GM18511 (cell line): ENCODE results near the gene ARHGAP29.
"Not testable (repeated sequence)": the region's sequence is repeated elsewhere in the genome, so short reads cannot be mapped to it uniquely, and the experiment has no call there.

Source experiments
- ATAC-seq: cut with Tn5 transposase; IDR thresholded peaks from one replicate; pipeline ENCODE4 v1.9.1; 2021; ENCODE audit warnings: mild to moderate bottlenecking, moderate library complexity; ENCODE audit not compliant: unreplicated experiment

The ARHGAP29 gene

GRCh38 chr1:94182191-94182590 lies 55.2 kb downstream of the ARHGAP29 start:
- no peak for ATAC-seq

DNA sequence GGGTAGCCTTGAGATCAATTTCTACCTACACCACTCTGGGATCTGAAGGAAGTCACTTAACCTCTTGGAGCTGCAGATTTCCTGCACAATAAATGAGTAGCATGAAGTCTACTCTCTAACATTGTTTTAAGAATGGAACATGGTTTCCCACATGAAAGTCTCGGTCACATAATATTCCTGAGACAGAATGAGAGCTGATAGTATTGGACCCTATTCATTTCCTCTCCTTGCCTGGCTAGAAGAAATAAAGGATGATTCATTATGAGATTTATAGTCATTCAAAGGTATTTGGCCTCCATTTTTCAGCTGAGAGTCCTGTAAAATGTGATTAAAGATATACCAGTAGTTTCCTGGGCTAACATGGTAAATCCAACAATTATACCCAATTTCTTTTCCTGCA lies 56.7 kb downstream of the ARHGAP29 start:
- no peak for ATAC-seq

DNA sequence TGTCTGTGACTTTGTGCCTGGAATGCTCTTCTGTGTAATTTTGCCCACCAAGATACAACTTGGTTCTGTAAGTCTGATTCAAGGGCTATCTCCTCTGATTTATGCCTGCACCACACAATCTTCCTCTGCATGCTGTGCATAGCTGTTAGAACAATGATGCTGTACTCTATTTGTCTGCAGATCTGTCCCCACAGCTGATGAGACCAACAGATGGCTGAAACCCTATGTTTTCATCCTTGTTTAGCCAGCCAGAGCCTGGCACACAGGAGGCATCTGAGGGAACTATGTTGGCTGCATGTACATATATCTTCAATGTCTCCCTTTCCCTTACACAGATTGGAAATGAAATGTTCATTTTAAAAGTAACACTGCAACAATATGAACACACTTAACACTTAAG lies 58.5 kb downstream of the ARHGAP29 start:
- no peak for ATAC-seq

DNA sequence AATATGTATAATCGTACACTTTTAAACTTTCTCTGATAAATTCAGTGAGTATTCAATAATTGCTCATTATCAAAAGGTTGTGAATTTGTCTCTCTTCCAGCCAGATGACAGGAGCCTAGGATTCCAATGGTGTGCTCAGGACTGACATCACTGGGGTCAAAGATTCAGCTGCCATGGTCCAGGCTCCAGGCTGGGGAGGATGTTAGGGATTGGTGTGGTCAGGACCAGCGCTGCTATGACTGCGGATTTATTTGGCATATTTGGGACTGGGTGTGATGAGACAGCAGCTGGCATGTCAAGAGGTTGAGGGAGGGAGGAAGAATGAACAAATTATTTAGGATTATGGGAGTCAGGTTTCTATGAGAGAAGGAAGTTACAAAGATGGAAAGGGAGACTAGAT lies 68.3 kb downstream of the ARHGAP29 start:
- no peak for ATAC-seq

DNA sequence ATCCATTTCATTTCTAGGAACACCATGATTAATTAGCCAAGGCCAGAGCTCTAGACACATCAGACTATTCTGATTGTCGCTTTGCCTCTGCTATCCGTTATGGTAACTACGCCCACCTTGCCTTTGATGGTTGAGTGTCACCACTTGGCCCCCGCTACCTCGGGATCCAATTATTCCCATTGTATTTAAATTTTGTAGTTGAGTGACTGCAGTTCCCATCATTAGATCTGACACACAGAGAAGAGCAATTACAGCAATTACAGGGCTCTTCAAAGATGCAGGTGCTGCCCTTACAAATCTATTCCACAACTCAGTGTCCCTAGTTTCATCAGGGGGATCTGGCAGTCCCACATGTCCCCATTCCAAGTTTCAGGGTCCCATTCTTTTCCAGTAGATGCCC lies 71.5 kb downstream of the ARHGAP29 start:
- no peak for ATAC-seq

DNA sequence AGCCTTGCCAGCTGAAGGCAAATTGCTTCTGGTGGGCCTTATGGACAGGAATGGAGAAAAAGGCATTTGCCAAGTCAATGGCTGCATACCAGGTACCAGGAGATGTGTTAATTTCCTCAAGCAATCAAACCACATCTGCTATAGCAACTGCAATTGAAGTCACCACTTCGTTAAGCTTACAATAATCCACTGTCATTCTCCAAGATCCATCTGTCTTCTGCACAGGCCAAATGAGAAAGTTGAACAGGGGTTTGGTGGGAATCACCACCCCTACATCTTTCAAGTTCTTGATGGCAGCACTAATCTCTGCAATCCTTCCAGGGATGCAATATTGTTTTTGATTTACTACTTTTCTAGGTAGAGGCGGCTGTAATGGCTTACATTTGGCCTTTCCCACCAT lies 72.5 kb downstream of the ARHGAP29 start:
- not testable (repeated sequence) for ATAC-seq

- not testable (repeated sequence) for ATAC-seq
These were observed 73.3 kb downstream of the ARHGAP29 start for GRCh38 chr1:94164121-94164520.

DNA sequence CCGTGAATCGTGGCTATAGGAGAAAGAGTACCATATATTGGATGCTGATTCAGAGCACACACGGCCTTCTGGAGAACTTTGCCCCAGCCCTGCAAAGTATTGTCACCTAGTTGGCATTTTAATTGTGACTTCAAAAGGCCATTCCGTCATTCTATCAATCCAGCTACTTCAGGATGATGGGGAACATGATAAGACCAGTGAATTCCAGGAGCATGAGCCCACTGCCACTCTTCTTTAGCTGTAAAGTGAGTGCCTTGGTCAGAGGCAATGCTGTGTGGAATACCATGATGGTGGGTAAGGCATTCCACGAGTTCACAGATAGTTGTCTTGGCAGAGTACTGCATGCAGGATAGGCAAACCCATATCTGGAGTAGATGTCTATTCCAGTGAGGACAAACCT lies 74.1 kb downstream of the ARHGAP29 start:
- not testable (repeated sequence) for ATAC-seq

DNA sequence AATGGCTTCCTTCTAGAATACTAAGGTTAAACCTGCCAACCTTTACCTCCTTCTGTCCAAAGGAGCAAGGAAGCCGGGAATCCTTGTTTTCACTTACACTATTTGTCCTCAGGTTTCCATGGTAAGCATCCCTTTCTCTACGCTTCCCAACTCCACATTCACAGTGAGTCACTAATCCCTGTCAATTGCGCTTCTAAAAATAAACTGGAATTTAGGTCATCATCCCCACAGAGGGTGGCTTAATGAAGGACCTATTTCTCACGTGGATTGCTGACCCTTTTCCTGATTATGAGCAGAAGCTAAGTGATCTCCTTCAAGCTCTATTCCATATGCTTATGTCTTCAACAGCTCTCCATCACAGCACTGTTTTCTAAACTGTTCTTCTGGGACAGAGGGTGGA lies 76.6 kb downstream of the ARHGAP29 start:
- ATAC-seq = no peak

- ATAC-seq = no peak
These were observed 81.2 kb downstream of the ARHGAP29 start for GRCh38 chr1:94156096-94156625.

GRCh38 chr1:94154989-94155388 lies 82.4 kb downstream of the ARHGAP29 start:
- no peak for ATAC-seq

- ATAC-seq = no peak
These were observed 84.3 kb downstream of the ARHGAP29 start for GRCh38 chr1:94153133-94153532.

DNA sequence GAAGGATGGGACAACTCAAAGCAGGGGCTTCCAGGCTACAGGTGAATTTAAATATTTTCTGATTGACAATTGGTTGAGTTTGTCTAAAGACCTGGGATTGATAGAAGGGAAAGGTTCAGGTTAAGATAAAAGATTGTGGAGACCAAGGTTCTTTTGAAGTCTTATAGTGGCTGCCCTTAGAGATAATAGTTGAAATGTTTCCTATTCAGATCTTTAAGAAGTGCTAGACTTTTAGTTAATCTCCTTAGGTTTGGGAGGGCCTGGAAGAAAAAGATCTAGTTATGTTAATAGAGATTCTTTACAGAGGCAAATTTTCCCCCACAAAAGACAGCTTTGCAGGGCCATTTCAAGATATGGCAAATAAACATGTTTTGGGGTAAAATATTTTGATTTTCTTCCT lies 88.2 kb downstream of the ARHGAP29 start:
- not testable (repeated sequence) for ATAC-seq

GRCh38 chr1:94146273-94146672 lies 91.1 kb downstream of the ARHGAP29 start:
- ATAC-seq = no peak

- no peak for ATAC-seq
These were observed 92.5 kb downstream of the ARHGAP29 start for GRCh38 chr1:94144836-94145235.

GRCh38 chr1:94143809-94144176 lies 93.6 kb downstream of the ARHGAP29 start:
- ATAC-seq = no peak

DNA sequence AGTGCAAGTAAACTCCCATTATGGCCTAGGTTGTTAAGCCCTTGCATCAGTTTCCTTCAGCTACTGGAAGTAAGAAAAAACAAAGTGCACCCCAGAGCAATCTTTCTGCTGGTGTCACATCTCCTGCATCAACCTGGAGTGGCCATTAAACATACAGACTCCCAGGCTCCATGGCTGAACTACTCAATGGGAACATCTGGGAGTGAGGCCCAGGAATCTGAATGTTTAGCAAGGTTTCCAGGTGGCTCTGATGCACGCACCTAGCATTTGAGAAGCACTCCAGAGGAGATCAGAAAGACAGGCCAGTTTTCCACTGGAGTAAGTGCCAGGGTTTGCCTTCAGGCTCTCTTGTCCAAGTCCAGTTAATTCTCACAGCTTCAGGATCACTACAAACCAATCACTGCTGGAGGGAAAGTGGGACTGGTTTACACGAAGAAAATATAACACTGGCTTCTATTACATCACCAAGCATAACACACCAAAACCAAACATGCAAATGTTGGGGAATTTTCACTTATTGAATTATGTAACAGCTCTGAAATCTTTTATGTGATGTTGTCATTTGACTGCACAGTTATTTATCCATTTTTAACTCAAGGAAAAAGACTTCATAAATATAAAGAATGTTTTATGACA lies 94.1 kb downstream of the ARHGAP29 start:
- no peak for ATAC-seq

DNA sequence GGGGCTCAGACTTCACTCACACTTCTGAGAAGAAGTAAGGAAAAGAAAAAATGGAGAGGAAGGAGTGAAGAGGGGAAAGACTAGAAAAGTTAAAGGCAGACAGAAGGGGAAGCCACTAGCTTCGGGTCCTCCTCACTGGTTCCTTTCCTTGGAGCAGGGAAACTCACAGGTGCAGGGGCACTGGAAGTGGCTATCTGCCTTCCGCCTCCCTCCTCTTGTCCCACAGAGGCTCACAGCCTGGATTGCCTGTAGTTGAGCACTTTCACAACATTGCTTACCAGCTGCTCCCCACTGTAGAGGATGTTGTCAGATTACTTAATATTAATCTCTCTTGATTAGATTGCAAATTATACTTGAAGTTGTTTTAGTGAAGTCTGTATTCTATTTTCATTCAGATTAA lies 94.8 kb downstream of the ARHGAP29 start:
- ATAC-seq = no peak

GRCh38 chr1:94142022-94142421 lies 95.4 kb downstream of the ARHGAP29 start:
- ATAC-seq = no peak

- ATAC-seq = no peak
These were observed 105.3 kb downstream of the ARHGAP29 start for GRCh38 chr1:94132111-94132510.

- no peak for ATAC-seq
These were observed 106.4 kb downstream of the ARHGAP29 start for GRCh38 chr1:94130851-94131595.

DNA sequence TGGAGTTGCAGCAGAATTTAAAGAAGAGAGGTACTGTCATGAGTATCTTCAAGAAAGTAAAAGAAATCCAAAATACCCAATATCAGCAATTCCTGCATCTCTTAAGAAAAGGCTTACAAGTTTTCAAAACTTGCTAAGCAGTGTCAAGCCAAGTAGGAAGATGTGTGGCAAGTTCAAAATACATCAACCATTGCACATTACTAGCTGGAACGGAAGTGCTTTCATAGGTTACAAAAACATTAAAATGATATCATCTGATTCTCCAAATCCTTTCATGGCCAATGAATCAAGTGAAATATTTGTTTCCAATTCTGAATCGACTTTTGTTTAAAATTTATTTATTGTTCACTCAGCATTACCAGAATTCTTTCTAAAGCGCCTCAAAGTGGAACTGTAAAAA lies 110.7 kb downstream of the ARHGAP29 start:
- ATAC-seq = no peak
